ENCODE data around the gene KSR2.
A peak's percentile ranks its signal among the peaks of the same experiment; 100 is the strongest.

Gene KSR2

DNA sequence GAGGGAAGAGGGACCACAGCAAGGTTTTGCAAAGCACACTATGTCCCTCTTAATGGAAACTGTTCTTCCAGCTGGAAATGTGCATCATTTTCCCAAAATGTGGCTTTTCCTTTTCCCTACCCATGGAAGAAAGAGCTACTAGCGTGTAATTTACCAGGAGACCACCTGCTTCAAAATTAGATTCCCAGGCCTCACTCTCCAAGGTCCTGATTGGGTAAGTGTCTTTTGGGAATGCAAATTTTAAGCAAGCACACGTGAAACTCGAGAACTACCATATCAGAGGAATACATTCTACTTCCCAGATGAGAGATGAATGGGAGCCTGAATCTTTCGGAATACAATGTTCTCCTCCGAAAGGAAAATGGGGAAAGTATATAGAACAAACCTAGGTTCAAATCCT, 405.8 kb downstream of the KSR2 start:
- DNase-seq: no peak

DNA sequence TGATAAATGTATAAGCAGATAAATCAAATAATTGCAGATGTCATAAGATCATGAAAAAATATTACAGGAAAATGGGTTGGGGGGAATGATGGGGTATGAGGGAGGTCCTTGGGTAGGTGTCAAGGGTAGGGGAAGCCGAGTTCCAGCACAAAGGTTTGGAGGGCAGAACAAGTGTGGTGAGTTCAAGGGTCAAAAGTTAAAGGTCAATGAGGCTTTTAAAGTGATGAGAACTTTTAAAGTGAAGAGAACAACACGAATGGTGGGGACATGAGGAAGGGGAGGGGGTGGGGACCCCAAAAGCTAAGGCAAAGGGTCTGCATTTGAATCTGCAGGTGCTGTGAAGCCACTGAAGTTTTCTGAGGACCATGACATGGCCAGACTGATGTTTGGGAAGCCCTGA, 406.8 kb downstream of the KSR2 start:
- DNase-seq: no peak

DNA sequence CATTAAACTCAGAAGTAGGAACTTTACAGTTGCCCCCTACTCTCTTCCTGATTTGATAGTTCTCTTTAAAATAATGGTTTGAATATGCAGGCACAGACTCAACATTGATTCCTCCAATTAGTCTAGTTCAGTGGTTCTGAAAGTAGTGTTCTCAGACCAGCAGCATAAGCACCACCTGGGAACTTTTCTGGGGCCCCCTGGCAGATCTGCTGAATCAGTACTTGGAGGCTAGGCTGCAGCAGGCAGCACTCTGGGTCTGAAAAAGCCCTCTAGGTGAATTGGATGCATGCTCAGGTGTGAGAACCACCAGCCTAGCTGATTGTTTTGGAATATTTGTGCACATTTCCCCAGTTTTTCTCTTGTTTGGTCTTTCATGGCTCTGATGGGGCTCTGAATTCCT, 408.8 kb downstream of the KSR2 start:
- DNase-seq: no peak

DNA sequence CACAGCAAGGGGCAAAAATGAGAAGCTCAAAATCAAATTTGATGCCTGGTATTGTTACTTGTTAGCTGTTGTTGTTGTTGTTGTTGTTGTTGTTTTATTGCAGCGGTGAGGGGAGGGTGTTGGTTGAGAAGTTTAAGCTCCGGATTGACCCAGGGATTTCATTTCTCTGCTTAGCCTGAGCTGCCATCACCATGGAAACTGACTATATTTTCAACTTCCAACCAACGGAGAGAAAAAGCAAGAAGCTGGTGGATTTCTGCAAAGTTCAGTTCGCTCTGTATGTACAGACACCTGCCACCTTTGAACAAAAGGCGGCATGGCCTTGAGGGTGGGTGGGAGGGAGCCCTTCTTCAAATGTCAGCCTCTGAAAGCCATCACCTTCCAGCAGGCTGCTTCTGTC, 412.9 kb downstream of the KSR2 start:
- DNase-seq: no peak

DNA sequence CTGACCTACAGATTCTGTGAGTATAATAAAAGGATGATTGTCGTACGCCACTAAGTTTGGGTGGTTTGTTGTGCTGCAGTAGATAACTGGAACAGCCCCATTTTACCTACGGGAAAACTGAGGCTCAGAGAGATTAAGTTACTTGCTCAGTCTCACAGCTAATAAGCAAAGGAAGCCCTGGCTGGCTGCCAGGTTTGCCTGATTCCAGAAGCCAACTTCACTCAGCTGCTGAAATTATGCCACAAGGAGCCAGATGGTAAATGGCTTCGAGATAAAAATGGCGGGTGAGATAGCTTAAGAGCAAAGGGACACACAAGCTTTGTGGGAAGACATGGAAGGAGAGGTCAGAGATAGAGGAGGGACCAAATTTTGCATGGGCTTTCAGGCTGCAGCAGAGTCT, 415.8 kb downstream of the KSR2 start:
- no peak for DNase-seq

DNA sequence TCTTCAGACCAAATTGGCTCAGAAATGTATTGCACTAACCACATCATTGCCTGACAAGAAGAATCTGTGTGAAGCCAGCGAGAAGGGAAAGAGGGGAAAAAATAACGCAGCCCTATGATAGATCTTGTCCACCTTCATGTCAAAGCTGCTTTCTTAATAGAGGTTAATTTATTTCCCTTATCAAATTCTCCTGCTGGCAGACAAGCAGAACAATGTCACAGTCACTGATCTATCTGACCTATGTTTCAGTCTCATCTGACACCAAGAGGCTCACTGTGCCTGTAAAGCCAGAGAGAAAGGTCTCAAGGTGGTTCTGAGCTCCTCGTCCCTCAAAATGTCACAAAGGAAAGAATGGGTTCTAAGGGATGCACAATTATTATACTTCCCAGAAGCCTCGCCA, 417.1 kb downstream of the KSR2 start:
- no peak for DNase-seq

DNA sequence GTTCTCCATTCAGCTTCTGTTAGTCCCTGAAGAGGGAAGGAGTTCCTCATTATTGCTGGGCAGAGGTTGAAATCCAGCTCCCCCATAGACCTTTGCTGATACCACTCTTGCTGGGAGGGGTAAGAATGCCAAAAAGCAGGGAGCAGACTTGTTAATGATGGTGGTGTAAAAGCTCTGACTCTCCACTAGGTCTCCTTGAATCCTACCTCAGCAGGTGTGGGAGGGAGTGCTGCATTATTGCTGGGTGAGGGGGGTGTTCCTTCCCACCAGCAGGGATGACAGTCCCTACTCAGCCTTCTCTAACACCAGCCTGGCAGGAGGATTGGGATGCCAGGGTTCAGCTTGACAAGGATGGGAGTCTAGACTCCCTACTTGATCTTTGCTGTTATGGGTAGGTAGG, 421.6 kb downstream of the KSR2 start:
- no peak for DNase-seq

DNA sequence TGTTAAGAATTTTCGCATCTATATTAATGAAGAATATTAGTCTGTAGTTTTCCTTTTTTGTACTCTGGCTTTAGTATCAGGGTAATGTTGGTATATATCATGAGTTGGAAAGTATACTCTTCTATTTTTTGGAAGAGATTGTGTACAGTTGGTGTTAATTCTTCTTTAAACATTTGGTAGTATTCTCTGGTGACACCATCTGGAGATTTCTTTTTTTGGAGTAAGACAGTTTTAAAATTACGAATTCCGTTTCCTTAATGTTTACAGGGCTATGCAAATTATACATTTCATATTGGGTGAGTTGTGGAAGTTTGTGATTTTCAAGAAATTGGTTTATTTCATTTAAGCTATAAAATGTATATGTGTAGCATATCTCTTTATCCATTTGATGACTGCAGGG, 423.6 kb downstream of the KSR2 start:
- DNase-seq: no peak

DNA sequence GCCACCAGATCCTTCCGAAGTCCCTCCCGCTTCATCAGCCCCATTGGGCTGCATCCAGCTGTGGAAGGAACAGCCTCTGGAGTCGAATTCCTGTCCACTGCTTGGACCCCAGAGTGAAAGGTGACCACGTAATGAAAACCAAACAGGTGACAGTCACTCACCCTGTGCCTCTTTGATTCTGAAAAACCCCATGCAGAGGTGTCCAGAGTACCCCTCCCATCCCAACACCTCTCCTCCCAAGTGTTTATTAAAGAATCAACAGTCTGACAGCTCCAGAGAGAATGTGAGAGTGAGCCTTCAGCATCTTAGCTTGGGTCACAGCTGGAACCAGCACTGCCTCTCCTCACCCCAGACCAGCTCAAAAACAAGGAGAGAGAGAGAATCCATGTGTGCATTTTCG, 428.8 kb downstream of the KSR2 start:
- DNase-seq: no peak

DNA sequence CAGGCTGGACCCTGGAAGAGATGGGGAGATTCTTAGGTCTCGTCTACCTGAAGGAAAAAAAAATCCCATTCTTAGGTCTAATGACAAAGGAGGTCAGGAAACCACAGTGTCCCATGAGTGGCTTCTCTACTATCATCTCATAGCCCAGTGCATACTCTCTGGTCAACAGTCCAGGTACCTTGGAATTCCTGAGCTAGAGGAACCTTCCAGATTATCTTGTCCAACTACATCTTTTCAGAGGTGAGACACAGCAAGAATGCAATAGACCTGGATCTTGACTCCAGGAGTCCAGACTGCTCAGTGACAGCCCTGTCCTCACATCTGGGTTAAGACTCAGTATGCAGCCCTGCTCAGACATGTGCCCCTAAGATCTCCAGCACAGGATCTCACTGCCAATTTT, 429.9 kb downstream of the KSR2 start:
- DNase-seq: no peak

DNA sequence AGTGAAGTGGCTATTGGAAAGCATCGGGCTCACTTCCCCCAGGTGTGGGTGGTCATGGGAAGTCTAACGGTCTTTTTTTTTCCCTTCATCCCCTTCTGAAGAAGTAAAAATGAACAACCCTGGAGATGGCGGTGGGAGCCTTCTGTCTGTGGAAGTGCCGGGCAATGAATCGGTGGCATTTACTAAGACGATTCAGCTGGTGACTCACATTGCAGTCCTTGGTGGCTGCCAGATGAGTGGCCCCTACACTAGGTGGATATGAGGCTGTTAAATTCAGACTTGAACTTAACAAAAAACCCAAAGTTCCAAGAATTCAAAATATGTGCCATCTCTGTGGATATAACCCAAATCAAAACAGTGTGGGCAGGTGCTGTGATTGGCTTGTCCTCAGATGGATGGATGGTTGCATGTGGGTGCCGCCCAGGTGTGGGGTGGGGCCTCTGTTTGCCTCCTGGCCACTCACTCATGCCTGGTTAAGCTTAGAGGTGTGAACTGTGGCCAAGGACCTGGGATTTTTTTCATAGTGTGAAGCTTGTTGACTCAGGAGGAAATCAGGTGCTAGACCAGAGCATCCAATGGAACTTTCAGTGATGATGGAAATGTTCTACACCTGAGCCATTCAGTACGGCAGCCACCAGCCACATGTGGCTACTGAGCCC, 430.6 kb downstream of the KSR2 start:
- DNase-seq: no peak

DNA sequence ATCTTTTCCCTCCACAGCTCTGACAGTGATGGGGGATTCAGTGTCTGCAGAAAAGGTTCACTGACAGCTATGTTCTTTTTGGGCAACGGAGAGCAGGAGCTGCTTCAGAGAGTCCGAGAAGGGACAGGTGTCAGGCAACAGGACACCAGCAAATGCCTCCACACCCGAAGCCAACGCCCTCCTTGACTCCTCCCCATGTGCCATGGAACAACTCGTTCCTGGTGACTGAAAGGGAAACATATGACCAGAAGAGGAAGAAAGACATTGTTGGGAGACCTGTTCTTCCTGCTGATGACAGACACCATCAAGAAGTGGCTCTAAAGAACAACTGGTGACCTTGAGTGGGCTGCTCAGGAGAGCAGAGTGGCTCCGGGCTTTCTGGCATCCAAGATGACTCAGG, 435.1 kb downstream of the KSR2 start:
- no peak for DNase-seq

DNA sequence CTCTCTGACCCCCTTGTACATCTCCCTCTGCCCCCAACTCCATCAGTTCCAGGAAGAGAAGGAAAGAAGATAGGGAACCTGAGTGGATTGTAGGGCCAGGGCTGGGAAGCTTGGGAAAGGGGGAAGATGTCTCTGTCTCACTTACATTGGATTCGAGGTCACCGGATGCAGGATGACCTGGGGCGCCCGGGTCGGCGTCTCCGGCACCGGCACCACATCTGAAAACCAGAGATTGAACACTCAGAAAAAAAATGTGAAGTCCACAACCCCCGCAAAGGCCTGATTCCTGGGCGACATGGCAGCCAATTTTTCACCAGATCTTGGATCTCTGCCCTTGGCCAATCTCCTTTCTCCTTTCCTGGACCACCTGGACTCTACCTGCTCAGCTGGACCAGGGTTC, 438.0 kb downstream of the KSR2 start:
- no peak for DNase-seq

DNA sequence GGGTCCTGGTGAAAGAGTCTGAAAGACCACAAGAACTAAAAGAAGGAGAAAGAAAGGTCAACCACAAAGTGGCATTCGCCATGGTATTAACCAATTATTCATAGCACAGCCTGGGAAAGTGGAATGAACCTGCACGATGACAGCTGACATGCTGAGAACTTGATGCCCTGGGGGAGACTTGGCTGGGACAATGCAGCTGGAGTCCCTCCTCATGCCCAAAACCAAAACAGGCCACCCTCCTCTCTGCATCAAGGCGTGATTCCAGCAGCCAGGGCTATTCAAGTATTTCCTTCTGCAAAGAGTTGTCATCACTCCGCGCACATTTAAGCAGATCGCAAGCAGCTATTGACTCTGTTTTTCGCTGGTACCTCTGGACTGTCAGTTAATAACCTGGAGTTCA, 440.3 kb downstream of the KSR2 start:
- no peak for DNase-seq

DNA sequence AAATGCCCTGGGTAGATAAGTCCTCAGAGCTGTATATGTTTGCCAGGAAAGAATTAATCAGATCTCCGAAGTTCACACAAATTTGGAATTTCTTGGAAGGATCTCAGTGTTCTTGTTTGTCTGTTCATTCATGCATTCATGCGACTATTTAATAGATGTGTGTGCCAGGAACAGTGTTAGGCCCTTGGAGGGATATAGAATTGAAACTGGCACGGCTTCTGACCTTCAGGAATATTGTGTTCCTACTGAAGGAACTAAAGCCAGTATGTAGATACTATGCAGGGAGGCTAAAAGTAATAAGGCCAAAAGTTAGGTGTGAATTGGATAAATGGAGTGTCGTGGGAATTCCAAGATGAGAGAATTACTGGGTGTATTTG, 441.3 kb downstream of the KSR2 start:
- no peak for DNase-seq

DNA sequence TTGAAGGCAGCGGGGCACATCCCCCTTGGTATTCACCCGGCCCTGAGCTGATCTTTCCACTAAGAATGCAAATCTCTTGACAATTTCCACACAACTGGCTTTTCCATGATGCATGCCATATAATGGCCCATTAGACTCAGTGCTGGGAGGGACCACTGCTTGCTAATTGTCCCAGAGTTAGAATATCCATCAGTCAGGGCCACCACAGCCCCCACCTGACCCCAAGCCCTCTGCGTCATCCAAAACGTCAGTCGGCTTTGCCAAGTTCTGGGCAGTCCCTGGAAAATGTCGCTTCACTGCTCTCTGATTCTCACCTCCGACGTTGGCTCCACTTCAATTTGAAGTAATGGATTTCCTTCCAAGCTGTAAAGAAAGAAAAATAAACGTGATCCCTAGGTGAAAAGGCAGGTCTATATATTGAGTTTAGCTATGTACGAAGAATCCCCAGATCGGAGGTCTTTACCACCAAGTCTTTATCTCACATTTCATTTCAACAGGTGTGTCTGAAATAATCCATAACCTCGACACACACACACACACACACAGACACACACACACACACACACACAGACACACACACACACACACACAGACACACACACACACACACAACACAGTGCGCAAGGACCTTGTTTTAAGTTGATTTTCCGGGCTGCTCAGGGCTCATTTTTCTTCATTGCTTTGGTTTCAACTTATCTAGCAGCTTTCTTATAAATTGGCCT, 441.9 kb downstream of the KSR2 start:
- DNase-seq: no peak

DNA sequence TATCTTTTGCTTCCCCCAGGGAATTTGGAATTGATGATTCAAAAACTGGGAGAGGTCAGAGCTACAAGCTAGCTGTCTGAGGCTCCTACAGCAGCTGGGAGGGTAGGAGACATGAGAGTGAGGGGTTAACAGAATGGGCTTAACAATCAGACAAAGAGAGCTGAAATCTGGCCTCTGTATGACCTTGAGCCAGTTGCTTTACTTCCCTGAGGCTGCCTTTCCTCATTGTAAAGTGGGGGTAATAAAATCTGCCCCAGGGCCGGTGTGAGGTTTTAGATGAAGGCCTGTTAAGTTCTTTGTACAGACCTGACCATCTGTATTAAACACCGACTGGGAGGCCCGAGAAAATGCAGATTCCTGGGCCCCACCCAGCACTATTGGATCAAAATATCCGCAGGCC, 443.0 kb downstream of the KSR2 start:
- no peak for DNase-seq

DNA sequence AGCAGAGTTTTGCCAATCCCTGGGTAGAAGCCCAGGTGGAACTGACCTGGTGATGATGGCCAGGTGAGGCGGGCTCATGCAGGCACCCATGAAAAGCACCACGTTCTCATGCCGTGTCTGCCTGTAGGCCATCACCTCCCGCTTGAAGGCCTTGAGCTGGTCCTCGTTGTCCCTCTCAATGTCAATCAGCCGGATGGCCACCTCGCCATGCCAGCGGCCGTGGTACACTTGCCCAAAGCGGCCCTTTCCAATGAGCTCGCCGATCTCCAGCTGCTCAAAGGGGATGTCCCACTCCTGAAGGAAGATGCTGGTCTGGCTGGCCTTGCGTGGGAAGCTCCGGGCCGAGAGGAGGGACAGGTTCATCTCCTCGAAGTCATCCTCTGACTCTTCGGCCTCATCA, 444.0 kb downstream of the KSR2 start:
- DNase-seq: no peak

DNA sequence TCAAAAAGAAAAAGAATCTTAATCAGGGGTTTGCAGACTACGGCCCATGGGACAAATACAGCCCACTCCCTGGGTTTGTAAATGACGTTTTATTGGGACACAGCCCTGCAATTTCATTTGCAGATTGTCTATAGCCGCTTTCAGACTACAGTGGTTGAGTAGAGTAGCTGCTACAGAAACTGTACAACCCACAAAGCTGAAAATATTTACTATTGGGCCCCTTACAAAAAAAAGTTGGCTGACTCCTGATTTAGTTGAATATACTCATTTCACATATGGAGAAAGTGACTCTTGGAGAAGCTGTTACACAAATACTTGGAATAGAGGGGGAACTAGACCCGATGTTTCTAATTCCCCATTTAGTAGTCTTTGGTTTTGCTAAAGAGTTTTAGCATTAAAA, 444.8 kb downstream of the KSR2 start:
- no peak for DNase-seq

DNA sequence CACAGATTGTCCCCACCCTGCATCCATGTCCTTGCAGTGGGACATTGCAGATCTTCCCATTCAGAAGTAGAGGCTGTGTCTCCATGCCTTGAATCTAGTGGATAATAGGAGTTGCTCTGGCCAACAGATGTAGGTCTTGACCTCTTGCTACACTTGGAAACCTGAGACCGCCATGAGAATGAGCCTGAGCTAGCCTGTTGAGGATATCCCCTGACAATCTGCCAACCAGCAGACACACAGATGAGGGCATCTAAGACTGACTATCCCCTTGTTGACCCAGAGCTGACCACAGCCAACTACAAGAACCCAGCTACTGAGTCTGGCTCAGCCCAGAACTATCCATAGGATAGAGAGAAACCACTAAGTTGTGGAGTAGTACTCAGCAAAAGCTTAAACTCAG, 446.2 kb downstream of the KSR2 start:
- DNase-seq: no peak

DNA sequence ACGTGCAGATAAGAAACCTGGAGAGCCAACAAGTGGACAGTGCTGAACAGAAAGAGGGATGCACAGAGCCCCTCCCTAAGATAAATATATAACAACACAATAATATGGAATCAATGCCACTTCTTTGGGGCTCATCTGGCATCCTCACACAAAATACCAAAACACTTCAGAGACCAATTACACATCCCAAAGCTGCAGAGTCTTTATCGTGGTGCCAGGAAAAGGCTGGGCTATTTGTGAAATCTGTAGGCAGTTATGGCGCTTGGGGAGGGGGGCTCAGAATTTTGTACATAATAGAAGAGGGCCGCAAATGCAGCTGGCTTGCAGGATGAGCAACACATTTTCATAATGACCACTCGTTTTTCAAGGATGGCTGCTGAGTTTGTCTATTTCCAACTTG, 446.9 kb downstream of the KSR2 start:
- DNase-seq: peak; percentile 14

DNA sequence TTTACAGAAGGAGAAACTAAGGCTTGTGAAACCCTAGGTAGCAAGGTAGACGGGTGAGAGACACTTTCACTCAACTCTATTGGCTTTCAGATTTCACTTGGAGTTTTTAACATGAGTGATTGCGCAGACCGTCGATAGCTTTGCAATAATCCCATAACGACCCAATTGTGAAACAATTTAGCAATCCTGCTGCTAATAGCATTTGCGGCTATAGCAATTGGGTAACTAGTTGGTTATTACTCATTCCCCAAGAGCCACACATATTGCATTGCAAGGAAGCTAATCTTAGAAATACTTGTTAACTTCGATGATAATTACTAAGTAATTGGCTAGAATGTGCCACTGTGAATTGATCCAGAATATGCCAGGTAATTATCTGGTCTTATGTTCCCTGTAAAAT, 447.4 kb downstream of the KSR2 start:
- no peak for DNase-seq

DNA sequence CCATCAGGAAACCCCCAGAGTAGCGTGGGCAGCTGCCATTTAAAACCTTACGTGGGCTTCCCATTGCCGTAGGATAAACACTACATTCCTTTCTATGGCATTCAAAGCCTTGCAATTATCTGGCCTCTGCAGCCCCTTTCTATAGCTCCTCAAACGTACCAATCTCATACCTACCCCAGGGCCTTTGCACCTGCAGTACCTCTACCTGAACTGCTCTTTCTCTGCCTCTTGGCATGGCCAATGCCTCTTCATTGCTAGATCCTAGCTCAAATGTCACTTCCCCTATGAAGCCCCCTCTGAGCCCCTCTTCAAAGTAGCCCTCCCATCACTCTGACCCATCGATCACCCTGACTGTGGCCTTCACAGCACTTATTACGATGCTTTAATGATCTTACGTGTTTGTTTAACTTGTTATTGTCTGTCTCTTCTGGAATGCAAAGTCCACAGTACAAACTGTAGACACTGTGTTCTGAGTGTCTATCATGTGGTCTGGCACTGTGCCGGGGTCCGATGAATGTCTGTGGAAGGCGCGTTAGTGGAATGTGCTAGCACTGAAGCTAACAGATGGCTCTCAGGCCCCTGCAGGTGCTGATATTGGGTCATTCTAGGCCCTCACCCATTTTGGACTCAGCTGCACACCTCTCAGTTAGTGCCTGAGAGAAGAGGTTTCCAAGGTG, 450.1 kb downstream of the KSR2 start:
- no peak for DNase-seq

DNA sequence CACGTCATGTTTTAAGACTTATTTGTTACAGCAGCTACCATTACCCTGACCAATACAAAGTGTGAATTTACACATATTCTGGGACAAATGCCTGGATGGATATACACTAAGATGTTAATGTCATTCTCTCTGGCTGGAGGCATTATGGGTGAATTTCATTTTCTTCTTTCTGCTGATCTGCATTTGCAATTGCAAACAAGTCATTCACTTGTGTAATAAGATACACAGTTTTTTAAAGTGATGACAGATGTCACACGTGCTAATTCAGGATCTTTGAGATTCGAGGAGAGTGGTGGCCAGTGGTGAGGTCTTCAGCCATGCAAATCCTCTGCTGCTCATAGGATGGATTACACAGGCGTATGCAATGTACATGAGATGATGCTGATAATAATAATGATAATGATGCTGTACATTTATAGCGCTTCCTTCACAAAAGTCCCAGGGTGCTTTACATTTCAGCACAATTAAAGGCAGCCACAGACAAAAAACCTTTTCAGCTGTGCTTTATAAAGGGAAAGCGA, 451.5 kb downstream of the KSR2 start:
- no peak for DNase-seq

All from NCI-H2227 treated with DMSO at 0.1 percent for 48 hours (cell line).